Measurements from ENCODE around the gene PRKCSH. TPM values are rescaled to one million over a fixed set of nuclear protein-coding genes. Genes with fewer than 3 reads are reported as not detected.

PRKCSH gene
- total and polyA plus RNA-seq, 2 donors: 62.9 to 108 TPM

- Histone ChIP-seq H3K27ac (ENCODE audit: low read depth in 1 of 2, low read length in 1 of 2) (no peak overlapping the region), H3K4me1 (ENCODE audit: control insufficient read depth in 2 of 2, insufficient read depth in 2 of 2, low read length in 2 of 2) (peaks cover 0 to 3% of the 10 kb centered on the region in 2 donors), H3K27me3 (ENCODE audit: control insufficient read depth in 2 of 2, insufficient read depth in 1 of 2, low read length in 1 of 2) (no peaks in the 10 kb centered on the region), H3K9me3 (ENCODE audit: control insufficient read depth in 2 of 2, insufficient read depth in 1 of 2, low read length in 1 of 2) (no peaks in the 10 kb centered on the region), H3K4me3 (ENCODE audit: low read length in 2 of 2) (no peak overlapping the region), H3K36me3 (ENCODE audit: control insufficient read depth in 2 of 2, insufficient read depth in 2 of 2, low read length in 1 of 2) (peaks cover 63 to 85% of the 10 kb centered on the region in 2 donors)
- WGBS: 94% methylated on average over 23 of the region's 23 CpGs
- DNase-seq (ENCODE audit: low read depth in 6 of 9, low spot score in 9 of 9): no peak
Observed at GRCh38 chr19:11446652-11447301, 11.3 kb downstream of the PRKCSH start.

GRCh38 chr19:11447347-11448262, 12.2 kb downstream of the PRKCSH start:
- H3K4me3 ChIP-seq (ENCODE audit: low read length in 2 of 2): no peak overlapping the region
- no peaks in the 10 kb centered on the region for H3K9me3 ChIP-seq (ENCODE audit: control insufficient read depth in 2 of 2, insufficient read depth in 1 of 2, low read length in 1 of 2)
- H3K36me3 ChIP-seq (ENCODE audit: control insufficient read depth in 2 of 2, insufficient read depth in 2 of 2, low read length in 1 of 2): peaks cover 54 to 76% of the 10 kb centered on the region in 2 donors
- DNase-seq (ENCODE audit: low read depth in 6 of 9, low spot score in 9 of 9): no peak
- H3K27me3 ChIP-seq (ENCODE audit: control insufficient read depth in 2 of 2, insufficient read depth in 1 of 2, low read length in 1 of 2): no peaks in the 10 kb centered on the region
- no peak overlapping the region for H3K27ac ChIP-seq (ENCODE audit: low read depth in 1 of 2, low read length in 1 of 2)
- peaks cover 0 to 3% of the 10 kb centered on the region in 2 donors for H3K4me1 ChIP-seq (ENCODE audit: control insufficient read depth in 2 of 2, insufficient read depth in 2 of 2, low read length in 2 of 2)
- WGBS: 97% methylated on average over 35 of the region's 35 CpGs

GRCh38 chr19:11448410-11448809, 13.0 kb downstream of the PRKCSH start:
- DNase-seq (ENCODE audit: low read depth in 6 of 9, low spot score in 9 of 9): no peak
- peaks cover 50 to 71% of the 10 kb centered on the region in 2 donors for H3K36me3 ChIP-seq (ENCODE audit: control insufficient read depth in 2 of 2, insufficient read depth in 2 of 2, low read length in 1 of 2)
- WGBS: 93% methylated on average over 13 of the region's 13 CpGs
- H3K4me1 ChIP-seq (ENCODE audit: control insufficient read depth in 2 of 2, insufficient read depth in 2 of 2, low read length in 2 of 2): peaks cover 0 to 3% of the 10 kb centered on the region in 2 donors
- H3K4me3 ChIP-seq (ENCODE audit: low read length in 2 of 2): no peak overlapping the region
- H3K9me3 ChIP-seq (ENCODE audit: control insufficient read depth in 2 of 2, insufficient read depth in 1 of 2, low read length in 1 of 2): no peaks in the 10 kb centered on the region
- H3K27me3 ChIP-seq (ENCODE audit: control insufficient read depth in 2 of 2, insufficient read depth in 1 of 2, low read length in 1 of 2): no peaks in the 10 kb centered on the region
- H3K27ac ChIP-seq (ENCODE audit: low read depth in 1 of 2, low read length in 1 of 2): no peak overlapping the region

GRCh38 chr19:11448923-11449554, 13.6 kb downstream of the PRKCSH start:
- peaks cover 47 to 66% of the 10 kb centered on the region in 2 donors for H3K36me3 ChIP-seq (ENCODE audit: control insufficient read depth in 2 of 2, insufficient read depth in 2 of 2, low read length in 1 of 2)
- H3K4me1 ChIP-seq (ENCODE audit: control insufficient read depth in 2 of 2, insufficient read depth in 2 of 2, low read length in 2 of 2): peaks cover 0 to 3% of the 10 kb centered on the region in 2 donors
- no peaks in the 10 kb centered on the region for H3K9me3 ChIP-seq (ENCODE audit: control insufficient read depth in 2 of 2, insufficient read depth in 1 of 2, low read length in 1 of 2)
- no peak overlapping the region for H3K27ac ChIP-seq (ENCODE audit: low read depth in 1 of 2, low read length in 1 of 2)
- H3K27me3 ChIP-seq (ENCODE audit: control insufficient read depth in 2 of 2, insufficient read depth in 1 of 2, low read length in 1 of 2): peaks cover 0 to 3% of the 10 kb centered on the region in 2 donors
- 97% methylated on average over 31 of the region's 31 CpGs for WGBS
- H3K4me3 ChIP-seq (ENCODE audit: low read length in 2 of 2): no peak overlapping the region
- no peak for DNase-seq (ENCODE audit: low read depth in 6 of 9, low spot score in 9 of 9)

- Histone ChIP-seq H3K27ac (ENCODE audit: low read depth in 1 of 2, low read length in 1 of 2) (no peak overlapping the region), H3K27me3 (ENCODE audit: control insufficient read depth in 2 of 2, insufficient read depth in 1 of 2, low read length in 1 of 2) (peaks cover 0 to 9% of the 10 kb centered on the region in 2 donors), H3K36me3 (ENCODE audit: control insufficient read depth in 2 of 2, insufficient read depth in 2 of 2, low read length in 1 of 2) (peaks cover 30 to 49% of the 10 kb centered on the region in 2 donors), H3K4me1 (ENCODE audit: control insufficient read depth in 2 of 2, insufficient read depth in 2 of 2, low read length in 2 of 2) (no peaks in the 10 kb centered on the region), H3K9me3 (ENCODE audit: control insufficient read depth in 2 of 2, insufficient read depth in 1 of 2, low read length in 1 of 2) (no peaks in the 10 kb centered on the region), H3K4me3 (ENCODE audit: low read length in 2 of 2) (no peak overlapping the region)
- 98% methylated on average over 21 of the region's 21 CpGs for WGBS
- no peak for DNase-seq (ENCODE audit: low read depth in 6 of 9, low spot score in 9 of 9)
Observed at GRCh38 chr19:11450570-11451326, 15.3 kb downstream of the PRKCSH start.

- WGBS: 79% methylated on average over 13 of the region's 13 CpGs
- Histone ChIP-seq H3K27me3 (ENCODE audit: control insufficient read depth in 2 of 2, insufficient read depth in 1 of 2, low read length in 1 of 2) (peaks cover 0 to 11% of the 10 kb centered on the region in 2 donors), H3K27ac (ENCODE audit: low read depth in 1 of 2, low read length in 1 of 2) (no peak overlapping the region), H3K4me1 (ENCODE audit: control insufficient read depth in 2 of 2, insufficient read depth in 2 of 2, low read length in 2 of 2) (no peaks in the 10 kb centered on the region), H3K36me3 (ENCODE audit: control insufficient read depth in 2 of 2, insufficient read depth in 2 of 2, low read length in 1 of 2) (peaks cover 24 to 43% of the 10 kb centered on the region in 2 donors), H3K4me3 (ENCODE audit: low read length in 2 of 2) (no peak overlapping the region), H3K9me3 (ENCODE audit: control insufficient read depth in 2 of 2, insufficient read depth in 1 of 2, low read length in 1 of 2) (no peaks in the 10 kb centered on the region)
- DNase-seq (ENCODE audit: low read depth in 6 of 9, low spot score in 9 of 9): no peak
Observed at GRCh38 chr19:11451327-11451870, 16.0 kb downstream of the PRKCSH start.

GRCh38 chr19:11451871-11452619, 16.6 kb downstream of the PRKCSH start:
- H3K27ac ChIP-seq (ENCODE audit: low read depth in 1 of 2, low read length in 1 of 2): no peak overlapping the region
- no peak overlapping the region for H3K4me3 ChIP-seq (ENCODE audit: low read length in 2 of 2)
- WGBS: 76% methylated on average over 25 of the region's 25 CpGs
- H3K36me3 ChIP-seq (ENCODE audit: control insufficient read depth in 2 of 2, insufficient read depth in 2 of 2, low read length in 1 of 2): peaks cover 19 to 36% of the 10 kb centered on the region in 2 donors
- H3K9me3 ChIP-seq (ENCODE audit: control insufficient read depth in 2 of 2, insufficient read depth in 1 of 2, low read length in 1 of 2): no peaks in the 10 kb centered on the region
- peaks cover 0 to 11% of the 10 kb centered on the region in 2 donors for H3K27me3 ChIP-seq (ENCODE audit: control insufficient read depth in 2 of 2, insufficient read depth in 1 of 2, low read length in 1 of 2)
- no peak for DNase-seq (ENCODE audit: low read depth in 6 of 9, low spot score in 9 of 9)
- no peaks in the 10 kb centered on the region for H3K4me1 ChIP-seq (ENCODE audit: control insufficient read depth in 2 of 2, insufficient read depth in 2 of 2, low read length in 2 of 2)
